HFFc6 (cell line): Measurements from ENCODE around the gene UGT1A8. TPM values are rescaled to one million over a fixed set of nuclear protein-coding genes. Genes with fewer than 3 reads are reported as not detected.

Source experiments
- DNase-seq: peaks from one replicate; pipeline ENCODE4 v3.0.0-alpha.2; 2018
- H3K27ac Mint-ChIP-seq: 2 replicates; pipeline ENCODE4 v1.8.0; 2020; ENCODE audit warnings: mild to moderate bottlenecking, mixed read lengths
- H3K27me3 Mint-ChIP-seq: 2 replicates; pipeline ENCODE4 v1.8.0; 2021; ENCODE audit warnings: mild to moderate bottlenecking, moderate library complexity, mixed read lengths; ENCODE audit not compliant: insufficient read depth
- H3K36me3 Mint-ChIP-seq: 2 replicates; pipeline ENCODE4 v1.8.0; 2021; ENCODE audit warnings: low read depth, mixed read lengths
- H3K4me1 Mint-ChIP-seq: 2 replicates; pipeline ENCODE4 v1.8.0; 2020; ENCODE audit warnings: low read depth, mixed read lengths
- H3K4me3 Mint-ChIP-seq: 2 replicates; pipeline ENCODE4 v1.8.0; 2020; ENCODE audit warnings: mild to moderate bottlenecking, moderate library complexity, mixed read lengths
- H3K9me3 Mint-ChIP-seq: 2 replicates; pipeline ENCODE4 v1.8.0; 2020; ENCODE audit warnings: mild to moderate bottlenecking, mixed read lengths
- total RNA-seq, 6 experiments: library from RNA; stranded (reverse); fragmentation: NEBNext Ultra II Directional; extraction: Animal tissue kit (Norgen Biotek cat#: 25700); gene quantifications; 2 replicates in 1 of 6; 3 replicates in 5 of 6; pipeline ENCODE4 v1.2.3, GENCODE V29; 2021
- TF ChIP-seq, protein P1 (sequence below): fragments of 200-600 bp; sonication (generic); IDR thresholded peaks from 2 replicates; pipeline ENCODE4 v1.5.0; 2021; ENCODE audit warnings: antibody characterized with exemption, mild to moderate bottlenecking

UGT1A8 gene
- total RNA-seq, 6 experiments from 2014 or later = not detected

DNA sequence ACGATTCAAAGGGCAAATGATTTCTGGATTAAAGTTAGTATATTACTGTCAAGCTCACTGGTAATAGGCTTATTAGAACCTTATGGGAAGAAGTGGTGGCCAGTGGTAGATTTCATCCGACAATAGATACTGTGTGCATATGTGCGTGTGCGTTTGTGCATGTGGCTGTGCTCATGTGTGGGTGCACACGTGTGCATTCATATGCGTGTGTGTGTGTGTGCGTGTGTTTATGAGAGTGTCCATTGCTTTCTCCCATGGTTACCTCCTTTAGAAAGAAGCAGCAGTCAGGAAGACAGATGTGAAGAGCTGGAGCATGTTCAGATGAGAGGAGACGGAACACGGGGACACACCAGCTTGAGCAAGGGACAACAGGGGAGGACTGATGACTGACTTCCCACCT is 151.8 kb downstream of the UGT1A8 start:
- Mint-ChIP-seq H3K27me3 (peaks cover 8% of the 10 kb centered on the region), H3K27ac (no peak overlapping the region), H3K4me3 (no peak overlapping the region), H3K4me1 (peaks cover 5% of the 10 kb centered on the region), H3K36me3 (no peaks in the 10 kb centered on the region), H3K9me3 (peaks cover 4% of the 10 kb centered on the region)
- TF ChIP-seq, protein P1, sequence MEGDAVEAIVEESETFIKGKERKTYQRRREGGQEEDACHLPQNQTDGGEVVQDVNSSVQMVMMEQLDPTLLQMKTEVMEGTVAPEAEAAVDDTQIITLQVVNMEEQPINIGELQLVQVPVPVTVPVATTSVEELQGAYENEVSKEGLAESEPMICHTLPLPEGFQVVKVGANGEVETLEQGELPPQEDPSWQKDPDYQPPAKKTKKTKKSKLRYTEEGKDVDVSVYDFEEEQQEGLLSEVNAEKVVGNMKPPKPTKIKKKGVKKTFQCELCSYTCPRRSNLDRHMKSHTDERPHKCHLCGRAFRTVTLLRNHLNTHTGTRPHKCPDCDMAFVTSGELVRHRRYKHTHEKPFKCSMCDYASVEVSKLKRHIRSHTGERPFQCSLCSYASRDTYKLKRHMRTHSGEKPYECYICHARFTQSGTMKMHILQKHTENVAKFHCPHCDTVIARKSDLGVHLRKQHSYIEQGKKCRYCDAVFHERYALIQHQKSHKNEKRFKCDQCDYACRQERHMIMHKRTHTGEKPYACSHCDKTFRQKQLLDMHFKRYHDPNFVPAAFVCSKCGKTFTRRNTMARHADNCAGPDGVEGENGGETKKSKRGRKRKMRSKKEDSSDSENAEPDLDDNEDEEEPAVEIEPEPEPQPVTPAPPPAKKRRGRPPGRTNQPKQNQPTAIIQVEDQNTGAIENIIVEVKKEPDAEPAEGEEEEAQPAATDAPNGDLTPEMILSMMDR = no peak
- DNase-seq = no peak

DNA sequence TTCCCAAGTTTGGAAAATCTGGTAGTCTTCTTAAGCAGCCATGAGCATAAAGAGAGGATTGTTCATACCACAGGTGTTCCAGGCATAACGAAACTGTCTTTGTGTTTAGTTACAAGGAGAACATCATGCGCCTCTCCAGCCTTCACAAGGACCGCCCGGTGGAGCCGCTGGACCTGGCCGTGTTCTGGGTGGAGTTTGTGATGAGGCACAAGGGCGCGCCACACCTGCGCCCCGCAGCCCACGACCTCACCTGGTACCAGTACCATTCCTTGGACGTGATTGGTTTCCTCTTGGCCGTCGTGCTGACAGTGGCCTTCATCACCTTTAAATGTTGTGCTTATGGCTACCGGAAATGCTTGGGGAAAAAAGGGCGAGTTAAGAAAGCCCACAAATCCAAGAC is 154.7 kb downstream of the UGT1A8 start:
- Mint-ChIP-seq H3K9me3 (peaks cover 17% of the 10 kb centered on the region), H3K27me3 (peaks cover 9% of the 10 kb centered on the region), H3K36me3 (no peaks in the 10 kb centered on the region), H3K27ac (no peak overlapping the region), H3K4me3 (no peak overlapping the region), H3K4me1 (no peaks in the 10 kb centered on the region)
- TF ChIP-seq, protein P1 = no peak
- DNase-seq = no peak

DNA sequence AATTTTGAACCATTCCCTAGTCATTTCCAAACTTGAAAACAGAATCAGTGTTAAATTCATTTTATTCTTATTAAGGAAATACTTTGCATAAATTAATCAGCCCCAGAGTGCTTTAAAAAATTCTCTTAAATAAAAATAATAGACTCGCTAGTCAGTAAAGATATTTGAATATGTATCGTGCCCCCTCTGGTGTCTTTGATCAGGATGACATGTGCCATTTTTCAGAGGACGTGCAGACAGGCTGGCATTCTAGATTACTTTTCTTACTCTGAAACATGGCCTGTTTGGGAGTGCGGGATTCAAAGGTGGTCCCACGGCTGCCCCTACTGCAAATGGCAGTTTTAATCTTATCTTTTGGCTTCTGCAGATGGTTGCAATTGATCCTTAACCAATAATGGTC is 155.2 kb downstream of the UGT1A8 start:
- Mint-ChIP-seq H3K4me1 (no peaks in the 10 kb centered on the region), H3K27ac (no peak overlapping the region), H3K36me3 (no peaks in the 10 kb centered on the region), H3K27me3 (peaks cover 10% of the 10 kb centered on the region), H3K4me3 (no peak overlapping the region), H3K9me3 (peaks cover 17% of the 10 kb centered on the region)
- no peak for DNase-seq
- TF ChIP-seq, protein P1 = no peak

DNA sequence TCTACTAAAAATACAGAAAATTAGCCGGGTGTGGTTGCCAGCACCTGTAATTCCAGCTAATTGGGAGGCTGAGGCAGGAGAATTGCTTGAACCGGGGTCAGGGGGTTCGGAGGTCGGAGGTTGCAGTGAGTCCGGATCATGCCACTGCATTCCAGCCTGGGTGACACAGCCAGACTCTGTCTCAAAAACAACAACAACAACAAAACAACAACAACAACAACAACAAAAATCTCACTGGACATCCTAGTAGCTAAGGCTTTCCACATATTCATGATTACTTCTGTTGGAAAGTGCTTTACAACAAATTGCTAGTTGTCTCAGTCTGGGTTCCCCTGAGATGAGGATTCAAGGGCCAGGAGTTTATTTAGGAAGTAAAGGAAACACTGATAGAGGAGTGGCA is 156.4 kb downstream of the UGT1A8 start:
- TF ChIP-seq, protein P1 = no peak
- no peak overlapping the region for H3K4me3 Mint-ChIP-seq
- H3K27ac Mint-ChIP-seq = no peak overlapping the region
- no peaks in the 10 kb centered on the region for H3K4me1 Mint-ChIP-seq
- H3K9me3 Mint-ChIP-seq = peaks cover 21% of the 10 kb centered on the region
- H3K36me3 Mint-ChIP-seq = no peaks in the 10 kb centered on the region
- peaks cover 10% of the 10 kb centered on the region for H3K27me3 Mint-ChIP-seq
- DNase-seq = no peak

DNA sequence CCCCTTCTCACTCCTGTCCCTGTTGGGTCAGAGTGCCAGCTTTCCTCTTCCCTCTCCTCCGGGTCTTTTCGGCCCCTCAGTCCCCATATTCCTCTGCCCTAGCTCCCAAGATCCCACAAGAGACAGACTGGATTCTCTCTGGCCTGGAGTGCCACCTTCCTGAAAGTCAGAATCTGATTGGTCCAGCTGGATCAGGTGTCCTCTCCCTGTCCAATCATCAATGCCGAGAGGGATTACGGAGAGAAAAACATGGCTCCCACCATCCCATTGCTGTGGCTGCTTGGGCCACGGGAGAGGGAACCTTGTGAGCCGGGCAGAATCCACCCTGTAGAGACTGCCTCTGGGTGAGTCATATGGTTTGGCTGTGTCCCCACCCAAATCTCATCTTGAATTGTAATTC is 158.0 kb downstream of the UGT1A8 start:
- Mint-ChIP-seq H3K27ac (no peak overlapping the region), H3K9me3 (peaks cover 17% of the 10 kb centered on the region), H3K27me3 (peaks cover 5% of the 10 kb centered on the region), H3K4me1 (no peaks in the 10 kb centered on the region), H3K36me3 (no peaks in the 10 kb centered on the region), H3K4me3 (no peak overlapping the region)
- DNase-seq = no peak
- TF ChIP-seq, protein P1 = no peak

DNA sequence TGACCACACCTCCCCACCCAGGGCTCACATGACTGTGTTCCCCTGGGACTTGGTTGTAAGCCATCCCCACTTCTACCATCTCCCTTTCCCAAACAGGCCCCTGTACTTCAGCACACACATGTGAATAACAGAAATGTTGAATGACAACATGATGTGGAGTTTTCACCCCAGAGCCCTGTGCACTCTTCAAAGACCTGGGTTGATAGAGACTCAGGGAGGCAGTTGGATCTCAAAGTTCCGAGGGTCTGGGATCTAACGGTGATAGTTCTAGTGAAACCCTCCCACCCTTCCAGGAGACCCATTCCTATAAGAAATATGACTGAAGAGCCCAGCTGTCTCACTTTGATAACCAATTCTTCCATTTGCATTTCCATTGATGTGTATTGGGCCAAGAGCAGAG is 160.6 kb downstream of the UGT1A8 start, which contains the start of gene MROH2A:
Gene MROH2A (plus strand): TSS at position 301 of the 400 bp plus-strand sequence. CDS start 1,029 bp downstream, outside the sequence.
- Mint-ChIP-seq H3K4me1 (no peaks in the 10 kb centered on the region), H3K27ac (no peak within 1 kb of the TSS), H3K36me3 (no peaks in the 10 kb centered on the region), H3K9me3 (peaks cover 23% of the 10 kb centered on the region), H3K27me3 (peaks cover 2% of the 10 kb centered on the region; the same call in 1 of the 2 replicates), H3K4me3 (no peak within 1 kb of the TSS)
- TF ChIP-seq, protein P1 = no peak
- no peak for DNase-seq
